PC-9 (cell line): Measurements from ENCODE around the gene ZNF280A. TPM values are rescaled to one million over a fixed set of nuclear protein-coding genes. Genes with fewer than 3 reads are reported as not detected.
"Not testable (repeated sequence)": the region's sequence is repeated elsewhere in the genome, so short reads cannot be mapped to it uniquely, and the experiment has no call there.

Experiments
- BruUV-seq: library from RNA; stranded (reverse); fragments of 400-500 nt; replicated peaks from 2 replicates; lab custom pipeline; 2021; lab: Mats Ljungman, UMichigan
- CTCF ChIA-PET: fragments of 300-600 bp; sonication (Branson Sonifier 250); formaldehyde crosslinking; loops from one replicate; lab custom pipeline; 2022; ENCODE audit warnings: antibody characterized with exemption; lab: Charles Lee
- POLR2A ChIA-PET: fragments of 300-600 bp; sonication (Branson Sonifier 250); formaldehyde crosslinking; loops from one replicate; lab custom pipeline; 2022; ENCODE audit warnings: antibody characterized with exemption; ENCODE audit not compliant: unreplicated experiment; lab: Charles Lee
- DNase-seq, 2 experiments: peaks; one replicate each; pipeline versions ENCODE4 v3.0.0 to v3.0.0-alpha.2; 2015 to 2022; ENCODE audit warnings: mixed read lengths in 1 of 2
- H2AFZ ChIP-seq: fragments of 200-600 bp; sonication (generic); 2 replicates; pipeline ENCODE4 v1.8.1; 2017; ENCODE audit warnings: antibody characterized with exemption
- H3F3A ChIP-seq: fragments of 200-600 bp; sonication (generic); 2 replicates; pipeline ENCODE4 v1.8.1; 2017; ENCODE audit warnings: antibody characterized with exemption, mild to moderate bottlenecking, low read depth; ENCODE audit not compliant: insufficient read depth
- H3K27ac ChIP-seq: fragments of 200-600 bp; sonication (generic); 2 replicates; pipeline ENCODE4 v1.6.1; 2016; ENCODE audit warnings: mixed run types
- H3K27me3 ChIP-seq: fragments of 200-600 bp; sonication (generic); 2 replicates; pipeline ENCODE4 v1.6.1; 2016; ENCODE audit warnings: low read depth, mixed run types; ENCODE audit not compliant: insufficient read depth
- H3K36me3 ChIP-seq: fragments of 200-600 bp; sonication (generic); 2 replicates; pipeline ENCODE4 v1.6.1; 2016; ENCODE audit warnings: low read depth, mixed run types
- H3K4me1 ChIP-seq: fragments of 200-600 bp; sonication (generic); replicated peaks from 2 replicates; pipeline ENCODE4 v1.6.1; 2016; ENCODE audit warnings: mixed run types; ENCODE audit not compliant: insufficient read depth
- H3K4me2 ChIP-seq: fragments of 200-600 bp; sonication (generic); 2 replicates; pipeline ENCODE4 v1.6.1; 2017; ENCODE audit warnings: mixed run types
- H3K4me3 ChIP-seq: fragments of 200-600 bp; sonication (generic); 2 replicates; pipeline ENCODE4 v1.6.1; 2016; ENCODE audit warnings: mixed run types
- H3K79me2 ChIP-seq: fragments of 200-600 bp; sonication (generic); 2 replicates; pipeline ENCODE4 v1.6.1; 2017; ENCODE audit warnings: low read depth, mixed run types
- H3K9me2 ChIP-seq: fragments of 200-600 bp; sonication (generic); 2 replicates; pipeline ENCODE4 v1.8.1; 2017; ENCODE audit warnings: mild to moderate bottlenecking; ENCODE audit not compliant: insufficient read depth
- H3K9me3 ChIP-seq: fragments of 200-600 bp; sonication (generic); 2 replicates; pipeline ENCODE4 v1.8.1; 2016; ENCODE audit warnings: low read depth; ENCODE audit not compliant: insufficient read depth
- H4K20me1 ChIP-seq: fragments of 200-600 bp; sonication (generic); 2 replicates; pipeline ENCODE4 v1.8.1; 2017; ENCODE audit not compliant: insufficient read depth
- CTCF ChIP-seq: fragments of 200-600 bp; sonication (generic); conservative IDR thresholded peaks from 2 replicates; pipeline ENCODE4 v1.6.1; 2017; ENCODE audit warnings: mixed run types, antibody characterized with exemption, mild to moderate bottlenecking, moderate library complexity
- EZH2 ChIP-seq: fragments of 200-600 bp; sonication (generic); IDR thresholded peaks from 2 replicates; pipeline ENCODE4 v1.8.0; 2017; ENCODE audit warnings: antibody characterized with exemption, low read depth
- intact Hi-C: fragments of 100-400 bp; cut with micrococcal nuclease; formaldehyde crosslinking; loops from one replicate; pipeline ENCODE4 v1.10.0; 2022; ENCODE audit not compliant: unreplicated experiment
- total RNA-seq: library from RNA; stranded (reverse); gene quantifications from 2 replicates; pipeline ENCODE4 v1.2.3, GENCODE V29; 2021

Gene ZNF280A
- total RNA-seq, 1 experiment from 2014 or later: not detected

GRCh38 chr22:22515890-22516289 lies 4.2 kb downstream of the ZNF280A start:
- H3K4me1 ChIP-seq: no peaks in the 10 kb centered on the region
- TF ChIP-seq EZH2 (no peak), CTCF (no peak)
- H3F3A ChIP-seq: no peaks in the 10 kb centered on the region
- no peak overlapping the region for H3K4me3 ChIP-seq
- no peaks in the 10 kb centered on the region for H3K79me2 ChIP-seq
- H3K4me2 ChIP-seq: no peak overlapping the region
- DNase-seq: no peak
- no peaks in the 10 kb centered on the region for H3K36me3 ChIP-seq
- no peaks in the 10 kb centered on the region for H4K20me1 ChIP-seq
- ChIA-PET CTCF (no interaction called here), POLR2A (no interaction called here)
- no peak overlapping the region for H2AFZ ChIP-seq
- BruUV-seq: no TSS peak
- H3K9me3 ChIP-seq: no peaks in the 10 kb centered on the region
- H3K27me3 ChIP-seq: peaks cover 42% of the 10 kb centered on the region
- intact Hi-C loops: no loop called here
- H3K9me2 ChIP-seq: no peaks in the 10 kb centered on the region
- no peak overlapping the region for H3K27ac ChIP-seq

- H3K4me3 ChIP-seq, H3K4me2 ChIP-seq, H3K79me2 ChIP-seq, H3K9me3 ChIP-seq, BruUV-seq, POLR2A ChIA-PET, H3K36me3 ChIP-seq, H3K4me1 ChIP-seq, H3K27ac ChIP-seq, H2AFZ ChIP-seq, DNase-seq, H4K20me1 ChIP-seq, H3F3A ChIP-seq, H3K9me2 ChIP-seq, CTCF ChIA-PET, intact Hi-C loops: not testable (repeated sequence)
- H3K27me3 ChIP-seq: peaks cover 42% of the 10 kb centered on the region
Observed at GRCh38 chr22:22514431-22514830, 5.6 kb downstream of the ZNF280A start.

- Histone ChIP-seq H2AFZ (no peak overlapping the region), H3K79me2 (no peaks in the 10 kb centered on the region), H3F3A (no peaks in the 10 kb centered on the region), H3K9me3 (peaks cover 10% of the 10 kb centered on the region; the same call in 1 of the 2 replicates), H3K27ac (no peak overlapping the region), H3K4me1 (no peaks in the 10 kb centered on the region), H3K4me3 (no peak overlapping the region), H3K36me3 (no peaks in the 10 kb centered on the region), H3K27me3 (peaks cover 42% of the 10 kb centered on the region), H3K9me2 (no peaks in the 10 kb centered on the region), H3K4me2 (no peak overlapping the region), H4K20me1 (no peaks in the 10 kb centered on the region)
- ChIA-PET POLR2A (no interaction called here), CTCF (no interaction called here)
- no peak for DNase-seq
- TF ChIP-seq EZH2 (no peak), CTCF (no peak)
- intact Hi-C loops: no loop called here
- BruUV-seq: no TSS peak
Observed at GRCh38 chr22:22513619-22514018, 6.5 kb downstream of the ZNF280A start.

- BruUV-seq: no TSS peak
- peaks cover 10% of the 10 kb centered on the region; the same call in 1 of the 2 replicates for H3K9me3 ChIP-seq
- no peaks in the 10 kb centered on the region for H4K20me1 ChIP-seq
- no peaks in the 10 kb centered on the region for H3K9me2 ChIP-seq
- H3F3A ChIP-seq: no peaks in the 10 kb centered on the region
- ChIA-PET CTCF (no interaction called here), POLR2A (no interaction called here)
- 0 out of 2 replicates have a peak, but pooled peaks cover 1% of the 10 kb centered on the region for H3K4me1 ChIP-seq
- H3K27me3 ChIP-seq: peaks cover 42% of the 10 kb centered on the region
- no peak for DNase-seq
- no peak for TF ChIP-seq CTCF
- no peak for TF ChIP-seq EZH2
- intact Hi-C loops: no loop called here
- H3K36me3 ChIP-seq: no peaks in the 10 kb centered on the region
- no peak overlapping the region for H3K4me2 ChIP-seq
- H2AFZ ChIP-seq: no peak overlapping the region
- H3K27ac ChIP-seq: no peak overlapping the region
- H3K4me3 ChIP-seq: no peak overlapping the region
- no peaks in the 10 kb centered on the region for H3K79me2 ChIP-seq
Observed at GRCh38 chr22:22512951-22513350, 7.1 kb downstream of the ZNF280A start.

GRCh38 chr22:22510833-22511232 lies 9.2 kb downstream of the ZNF280A start:
- intact Hi-C loops, H2AFZ ChIP-seq, H3K9me2 ChIP-seq, H3K27ac ChIP-seq, POLR2A ChIA-PET, H3F3A ChIP-seq, DNase-seq, H3K36me3 ChIP-seq, BruUV-seq, H3K79me2 ChIP-seq, H4K20me1 ChIP-seq, H3K4me1 ChIP-seq, H3K4me3 ChIP-seq, H3K9me3 ChIP-seq, H3K4me2 ChIP-seq: not testable (repeated sequence)
- CTCF ChIA-PET: interaction anchor here (0.6 kb wide), 1 partner anchor 77 kb away, joined by 9 read pairs; no protein-coding TSS in a partner anchor
- H3K27me3 ChIP-seq: peaks cover 37% of the 10 kb centered on the region
